Thyroid gland (tissue), 4 donors: Measurements from ENCODE around the gene CLEC3B.

Experiments
- POLR2A ChIP-seq, 2 donors: fragments of 450-650 bp; IDR thresholded peaks; one replicate each; pipeline ENCODE4 v1.6.1; 2017; ENCODE audit warnings: antibody characterized with exemption in 2 of 2, mild to moderate bottlenecking in 2 of 2, moderate library complexity in 1 of 2
- TF ChIP-seq, protein P1 (sequence below), 6 experiments: fragments of 200-600 bp in 3 of 6; fragments of 450-650 bp in 3 of 6; sonication (generic) in 3 of 6; IDR thresholded peaks; one replicate each; pipeline ENCODE4 v1.5.1; 2016 to 2019; ENCODE audit warnings: antibody characterized with exemption in 6 of 6, mild to moderate bottlenecking in 2 of 6, inconsistent platforms in 1 of 6, moderate library complexity in 1 of 6

DNA sequence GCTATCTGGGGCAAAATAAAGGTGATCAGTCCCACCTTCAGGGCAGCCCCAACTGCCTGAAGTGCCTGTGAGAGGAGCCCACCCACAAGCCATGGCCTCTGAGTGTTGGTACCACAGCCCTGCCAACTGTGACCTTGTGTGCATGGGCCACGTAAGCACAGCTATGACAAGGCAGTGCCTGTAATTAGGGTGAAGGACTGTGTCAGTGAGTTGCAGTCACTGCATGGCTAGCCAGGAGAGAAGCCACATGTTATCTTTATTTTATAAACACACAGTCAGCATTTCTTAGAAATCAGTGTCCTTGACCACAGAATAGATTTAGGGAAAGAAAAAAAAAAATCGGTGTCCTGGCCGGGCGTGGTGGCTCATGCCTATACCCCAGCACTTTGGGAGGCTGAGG lies 25.3 kb upstream of the CLEC3B start:
- TF ChIP-seq, protein P1, sequence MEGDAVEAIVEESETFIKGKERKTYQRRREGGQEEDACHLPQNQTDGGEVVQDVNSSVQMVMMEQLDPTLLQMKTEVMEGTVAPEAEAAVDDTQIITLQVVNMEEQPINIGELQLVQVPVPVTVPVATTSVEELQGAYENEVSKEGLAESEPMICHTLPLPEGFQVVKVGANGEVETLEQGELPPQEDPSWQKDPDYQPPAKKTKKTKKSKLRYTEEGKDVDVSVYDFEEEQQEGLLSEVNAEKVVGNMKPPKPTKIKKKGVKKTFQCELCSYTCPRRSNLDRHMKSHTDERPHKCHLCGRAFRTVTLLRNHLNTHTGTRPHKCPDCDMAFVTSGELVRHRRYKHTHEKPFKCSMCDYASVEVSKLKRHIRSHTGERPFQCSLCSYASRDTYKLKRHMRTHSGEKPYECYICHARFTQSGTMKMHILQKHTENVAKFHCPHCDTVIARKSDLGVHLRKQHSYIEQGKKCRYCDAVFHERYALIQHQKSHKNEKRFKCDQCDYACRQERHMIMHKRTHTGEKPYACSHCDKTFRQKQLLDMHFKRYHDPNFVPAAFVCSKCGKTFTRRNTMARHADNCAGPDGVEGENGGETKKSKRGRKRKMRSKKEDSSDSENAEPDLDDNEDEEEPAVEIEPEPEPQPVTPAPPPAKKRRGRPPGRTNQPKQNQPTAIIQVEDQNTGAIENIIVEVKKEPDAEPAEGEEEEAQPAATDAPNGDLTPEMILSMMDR (IDR thresholded peaks at IDR 0.05), result no peak
- no peak for TF ChIP-seq POLR2A (IDR thresholded peaks at IDR 0.05)
